SKM-1 (cell line): Measurements from ENCODE around the gene GALNT9.
"Not testable (repeated sequence)": the region's sequence is repeated elsewhere in the genome, so short reads cannot be mapped to it uniquely, and the experiment has no call there.

Experiments
- DNase-seq: peaks from one replicate; lab custom pipeline; 2025; ENCODE audit not compliant: unreplicated experiment; lab: John Stamatoyannopoulos, UW

Gene GALNT9

GRCh38 chr12:132295561-132295960 lies 33.8 kb downstream of the GALNT9 start:
- DNase-seq, result not testable (repeated sequence)

- DNase-seq, result no peak
Measured at GRCh38 chr12:132295101-132295526, 34.3 kb downstream of the GALNT9 start.

- no peak for DNase-seq
Measured at GRCh38 chr12:132294121-132295034, 35.0 kb downstream of the GALNT9 start.

- no peak for DNase-seq
Measured at GRCh38 chr12:132292328-132293319, 36.8 kb downstream of the GALNT9 start.

- DNase-seq, result no peak
Measured at GRCh38 chr12:132291402-132292175, 37.8 kb downstream of the GALNT9 start.

GRCh38 chr12:132290203-132290540 lies 39.2 kb downstream of the GALNT9 start:
- no peak for DNase-seq

GRCh38 chr12:132289356-132290202 lies 39.8 kb downstream of the GALNT9 start:
- DNase-seq, result no peak

- no peak for DNase-seq
Measured at GRCh38 chr12:132288516-132289215, 40.7 kb downstream of the GALNT9 start.

GRCh38 chr12:132287391-132288238 lies 41.8 kb downstream of the GALNT9 start:
- no peak for DNase-seq

GRCh38 chr12:132286912-132287311 lies 42.5 kb downstream of the GALNT9 start:
- no peak for DNase-seq

- DNase-seq, result no peak
Measured at GRCh38 chr12:132285991-132286681, 43.3 kb downstream of the GALNT9 start.

GRCh38 chr12:132284827-132285741 lies 44.3 kb downstream of the GALNT9 start:
- DNase-seq, result no peak

- DNase-seq, result no peak
Measured at GRCh38 chr12:132284071-132284826, 45.1 kb downstream of the GALNT9 start.

GRCh38 chr12:132282950-132283771 lies 46.2 kb downstream of the GALNT9 start:
- no peak for DNase-seq
